GM21528 (cell line): ENCODE data around the gene CAMK2N1.
"Not testable (repeated sequence)": the region's sequence is repeated elsewhere in the genome, so short reads cannot be mapped to it uniquely, and the experiment has no call there.

Source experiments
- ATAC-seq: cut with Tn5 transposase; IDR thresholded peaks from one replicate; pipeline ENCODE4 v1.9.1; 2021; ENCODE audit warnings: mild to moderate bottlenecking, moderate library complexity; ENCODE audit not compliant: unreplicated experiment, low FRiP score

CAMK2N1 gene

GRCh38 chr1:20485527-20486456, at the start of gene CAMK2N1:
CAMK2N1 (minus strand) TSS chr1:20486210; CDS start chr1:20485379, 831 bp downstream.
- no peak for ATAC-seq

GRCh38 chr1:20534659-20535417, 48.8 kb upstream of the CAMK2N1 start:
- no peak for ATAC-seq

- no peak for ATAC-seq
Observed at GRCh38 chr1:20533635-20534034, 47.6 kb upstream of the CAMK2N1 start.

DNA sequence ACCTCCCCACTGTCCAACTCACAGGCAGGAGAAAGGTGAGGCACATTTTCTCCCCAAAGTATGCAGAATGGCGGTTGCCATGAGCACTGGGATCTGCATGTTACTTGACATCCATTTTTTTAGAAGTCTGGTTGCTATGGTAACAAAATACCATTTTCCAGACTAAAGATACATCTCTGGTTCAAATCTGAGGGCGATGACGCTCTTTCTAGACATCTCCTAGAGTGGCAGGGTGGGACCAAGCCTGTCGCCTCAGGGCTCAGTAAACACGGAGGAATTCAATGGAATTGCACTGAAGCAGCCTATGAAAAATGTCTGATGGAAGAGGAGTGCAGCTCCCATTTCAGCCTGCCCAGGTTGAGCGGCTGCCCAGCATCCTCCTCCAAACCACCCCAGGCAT, 44.9 kb upstream of the CAMK2N1 start:
- no peak for ATAC-seq

DNA sequence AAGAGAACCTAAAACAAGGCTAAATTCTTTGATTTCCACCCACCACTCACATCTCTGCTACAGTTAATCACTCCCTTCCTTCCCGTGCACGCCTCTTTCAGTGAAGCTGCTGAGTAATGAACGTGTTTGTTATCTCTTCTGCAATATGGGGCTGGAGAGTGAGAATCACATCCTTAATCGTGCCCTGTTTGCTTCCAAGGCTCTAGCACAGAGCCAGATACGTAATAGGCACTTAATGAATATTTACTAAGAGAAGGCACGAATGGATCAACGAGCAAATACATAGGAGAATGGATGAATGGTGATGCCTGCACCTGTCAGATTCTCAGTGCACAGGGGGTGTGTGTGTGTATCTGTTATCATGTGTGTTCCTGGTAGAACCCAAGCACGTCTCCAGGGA, 44.3 kb upstream of the CAMK2N1 start:
- ATAC-seq = no peak

DNA sequence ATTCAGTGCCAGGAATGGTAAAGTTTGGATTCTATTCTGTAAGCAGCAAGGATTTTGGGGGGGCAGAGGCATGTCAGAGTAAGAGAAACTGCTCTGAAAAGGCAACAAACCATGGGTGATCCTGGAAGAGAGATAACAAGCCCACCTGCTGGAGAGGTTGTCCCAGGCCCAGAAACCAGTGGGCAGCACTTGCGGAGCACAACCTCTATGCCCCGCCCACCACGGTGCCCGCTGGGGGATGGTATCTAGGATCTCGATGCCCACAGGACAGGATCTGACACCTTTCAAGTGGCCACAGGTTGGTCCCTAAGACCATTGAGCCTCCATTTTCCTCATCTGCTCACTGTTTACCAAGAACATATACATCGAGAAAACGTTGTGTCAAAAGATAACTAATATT, 42.2 kb upstream of the CAMK2N1 start:
- ATAC-seq = no peak

DNA sequence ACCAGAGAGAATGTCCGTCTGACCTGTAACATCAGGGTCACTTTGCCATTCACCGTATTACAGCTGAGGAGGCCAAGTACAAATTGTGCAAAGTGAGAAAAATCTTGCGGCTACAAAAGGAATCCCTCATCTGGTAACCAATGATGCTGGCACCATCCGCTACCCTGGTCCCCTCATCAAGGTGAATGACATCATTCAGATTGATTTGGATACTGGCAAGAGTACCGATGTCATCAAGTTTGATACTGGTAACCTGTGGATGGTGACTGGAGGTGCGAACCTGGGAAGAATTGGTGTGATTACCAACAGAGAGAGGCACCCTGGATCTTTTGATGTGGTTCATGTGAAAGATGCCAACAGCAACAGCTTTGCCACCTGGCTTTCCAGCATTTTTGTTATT, 40.3 kb upstream of the CAMK2N1 start:
- no peak for ATAC-seq

GRCh38 chr1:20521960-20522861, 36.2 kb upstream of the CAMK2N1 start:
- ATAC-seq = no peak

- not testable (repeated sequence) for ATAC-seq
Observed at GRCh38 chr1:20519609-20520262, 33.7 kb upstream of the CAMK2N1 start.

DNA sequence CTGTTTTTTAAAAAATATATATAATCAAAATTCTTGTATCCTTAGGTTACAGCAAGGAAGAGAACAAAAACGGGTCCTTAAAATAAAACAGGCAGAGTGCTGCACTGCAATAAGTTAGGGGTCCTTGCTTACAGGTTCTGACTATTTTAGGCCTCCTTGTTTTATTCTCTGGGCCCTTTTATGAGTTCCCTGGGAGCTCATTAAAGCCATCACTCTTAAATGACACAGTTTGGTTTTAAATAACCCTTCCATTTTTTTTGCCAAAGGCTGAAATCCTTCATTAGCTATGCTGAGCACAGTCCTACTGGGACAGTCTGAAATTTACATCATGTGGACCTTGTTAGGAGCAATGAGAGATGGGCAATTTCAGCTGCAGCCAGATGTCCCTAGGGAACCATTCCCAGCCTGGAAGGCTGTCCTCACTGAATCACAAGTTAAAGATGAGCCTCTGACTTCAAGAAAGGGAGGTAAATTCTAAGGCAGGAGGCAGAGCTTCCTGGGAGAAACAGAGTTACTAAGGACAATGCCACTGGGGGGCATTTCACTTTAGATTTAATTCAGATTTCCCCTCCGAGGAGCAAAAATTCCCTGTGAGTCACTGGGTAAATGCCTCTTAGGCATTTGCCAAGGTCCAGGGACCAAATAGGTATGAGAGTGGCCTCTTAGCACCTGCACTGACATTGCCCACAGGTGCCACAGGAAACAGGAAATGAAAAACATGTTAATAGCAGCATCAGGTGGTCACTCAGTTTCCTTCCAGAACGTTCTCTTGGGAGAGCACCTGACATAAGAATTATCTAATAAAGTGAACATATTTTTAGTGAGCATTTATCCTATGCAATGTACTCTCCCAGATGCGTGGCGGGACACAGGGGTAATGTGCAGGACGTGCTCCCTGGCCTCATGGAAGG, 25.8 kb upstream of the CAMK2N1 start:
- ATAC-seq = no peak

DNA sequence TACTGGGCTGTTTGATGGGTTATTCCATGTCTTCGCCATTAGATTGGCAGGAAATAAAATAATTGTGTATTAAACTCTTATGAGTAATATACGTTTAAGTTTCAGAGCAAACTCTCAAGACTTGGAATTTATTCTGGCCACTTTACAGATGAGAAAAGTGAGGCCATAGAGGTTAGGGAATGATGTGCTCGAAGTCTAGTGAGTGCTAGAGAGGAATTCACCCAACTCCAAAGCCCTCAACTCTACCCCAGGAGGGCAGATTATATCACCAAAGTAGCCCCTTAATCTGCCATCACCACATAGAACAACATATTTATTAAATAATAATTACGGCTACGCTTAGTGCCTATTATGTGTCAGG, 22.4 kb upstream of the CAMK2N1 start:
- no peak for ATAC-seq

- ATAC-seq = peak; percentile 84
Observed at GRCh38 chr1:20507564-20508410, 21.8 kb upstream of the CAMK2N1 start, which contains the start of gene MUL1. MUL1 (minus strand) TSS chr1:20508151; CDS start chr1:20508024, 127 bp downstream.

GRCh38 chr1:20507248-20507563, 21.2 kb upstream of the CAMK2N1 start:
- ATAC-seq = peak; percentile 20

DNA sequence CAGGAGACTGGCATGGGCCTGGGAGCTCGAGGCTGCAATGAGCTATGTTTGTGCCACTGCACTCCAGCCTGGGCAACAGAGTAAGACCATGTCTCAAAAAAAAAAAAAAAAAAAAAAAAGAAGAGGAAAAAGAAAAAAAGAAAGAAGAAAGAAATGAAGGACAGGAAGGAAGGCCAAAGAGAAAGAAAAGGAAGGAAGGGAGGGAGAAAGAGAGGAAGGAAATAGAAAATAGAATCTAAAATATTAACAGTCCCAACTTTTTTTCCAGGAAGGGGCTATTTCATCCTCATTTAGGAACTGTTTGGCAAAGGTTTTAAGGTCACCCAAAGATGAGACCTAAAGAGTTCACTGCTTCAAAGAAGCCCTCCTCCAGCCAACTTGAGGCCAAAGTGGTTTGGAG, 19.5 kb upstream of the CAMK2N1 start:
- ATAC-seq = no peak

DNA sequence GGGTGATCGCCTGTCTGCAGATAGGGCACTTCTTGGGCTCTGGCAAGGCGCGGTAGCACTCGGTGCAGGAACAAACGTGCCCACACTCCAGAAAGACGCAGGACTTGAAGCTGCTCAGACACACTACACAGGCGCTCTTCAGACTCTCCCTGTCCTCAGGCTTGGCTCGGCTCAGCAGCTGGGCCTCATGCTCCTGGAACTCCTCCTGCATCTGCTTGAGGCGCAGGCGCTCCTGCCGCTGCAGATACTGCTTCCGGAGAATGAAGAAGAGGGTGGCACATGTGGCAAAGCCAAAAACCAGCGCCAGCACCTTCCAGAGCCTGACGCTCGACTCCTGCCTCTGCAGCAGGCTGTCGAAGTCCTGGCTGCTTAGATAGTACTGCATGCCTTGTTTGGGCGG, 14.7 kb upstream of the CAMK2N1 start:
- ATAC-seq = no peak

- no peak for ATAC-seq
Observed at GRCh38 chr1:20499718-20500117, 13.7 kb upstream of the CAMK2N1 start.

DNA sequence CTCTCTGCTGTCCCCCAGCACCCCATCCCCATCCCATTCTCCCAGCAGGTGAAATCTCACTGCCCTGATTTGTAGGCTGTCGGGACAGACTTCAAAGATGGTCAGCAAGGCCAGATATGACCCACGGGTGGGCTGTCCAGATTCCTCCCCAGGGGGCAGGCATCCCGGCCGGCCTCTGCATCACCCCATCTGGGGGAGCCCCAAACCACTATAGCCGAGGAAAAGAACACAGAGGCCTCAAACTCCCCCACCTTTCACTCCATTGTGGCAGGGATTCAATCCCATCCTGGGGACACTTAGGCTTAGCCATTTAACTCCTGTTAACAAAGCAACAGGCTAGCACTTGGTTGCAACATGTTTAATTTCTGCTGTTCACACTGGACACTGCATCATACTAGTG, 13.1 kb upstream of the CAMK2N1 start:
- no peak for ATAC-seq

DNA sequence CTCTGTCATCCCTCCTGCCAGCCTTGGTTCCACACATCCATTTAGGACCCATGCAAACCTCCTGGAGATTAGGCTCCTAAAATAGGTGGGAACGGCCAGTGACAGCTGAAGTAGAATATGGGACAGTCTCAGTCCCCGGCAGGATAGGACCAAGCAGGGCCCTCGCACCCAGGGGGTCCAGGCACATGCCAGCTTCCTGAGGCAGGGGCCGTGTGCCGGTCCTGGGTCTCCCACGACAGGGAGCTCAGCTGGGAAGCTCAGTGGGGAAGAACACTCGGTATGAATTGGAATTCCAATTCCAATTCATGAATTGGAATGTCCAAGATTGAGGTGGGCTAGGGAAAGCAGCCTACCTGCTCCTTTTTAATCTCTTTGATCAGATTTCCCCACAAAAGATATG, 12.1 kb upstream of the CAMK2N1 start:
- no peak for ATAC-seq
